HG02885 (cell line): ENCODE results near the gene SMARCA2.
A peak's percentile ranks its signal among the peaks of the same experiment; 100 is the strongest.
"Not testable (repeated sequence)": the region's sequence is repeated elsewhere in the genome, so short reads cannot be mapped to it uniquely, and the experiment has no call there.

ENCODE experiments used
- ATAC-seq: cut with Tn5 transposase; IDR thresholded peaks from one replicate; pipeline ENCODE4 v1.9.1; 2021; ENCODE audit warnings: mild to moderate bottlenecking; ENCODE audit not compliant: unreplicated experiment, poor library complexity

The SMARCA2 gene

DNA sequence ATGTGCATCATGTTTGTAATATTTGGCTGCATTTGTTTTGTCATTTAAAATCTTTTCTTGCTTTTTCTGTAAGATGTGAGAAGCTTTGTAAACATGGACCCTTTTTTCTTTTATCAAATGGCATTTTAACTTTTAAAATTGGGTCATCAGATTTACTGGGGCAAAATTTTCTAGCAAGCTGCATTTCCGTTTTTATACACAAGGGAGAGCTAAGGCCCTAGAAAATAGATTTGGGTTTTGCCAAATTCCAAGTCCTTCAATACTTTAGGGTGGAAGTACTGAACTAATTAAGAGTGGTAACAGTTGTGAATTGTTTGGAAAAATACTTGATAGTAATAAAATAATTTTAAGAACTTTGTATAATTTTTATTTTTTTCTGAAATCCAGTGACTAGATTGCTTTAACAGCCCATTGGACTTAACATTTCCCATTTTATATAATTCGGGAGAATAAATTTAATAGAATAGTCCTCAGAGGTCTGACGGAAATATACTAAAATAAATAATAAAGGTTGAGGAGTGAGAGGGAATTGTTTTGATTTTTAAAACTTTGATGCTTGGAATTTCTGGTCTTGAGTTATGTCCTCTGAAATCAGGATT, 117.4 kb downstream of the SMARCA2 start:
- no peak for ATAC-seq

- ATAC-seq: no peak
These were observed 119.2 kb downstream of the SMARCA2 start for GRCh38 chr9:2134391-2134790.

GRCh38 chr9:2138646-2139045, 123.5 kb downstream of the SMARCA2 start:
- no peak for ATAC-seq

GRCh38 chr9:2140600-2141223, 125.6 kb downstream of the SMARCA2 start:
- no peak for ATAC-seq

- ATAC-seq: no peak
These were observed 127.1 kb downstream of the SMARCA2 start for GRCh38 chr9:2142212-2142611.

DNA sequence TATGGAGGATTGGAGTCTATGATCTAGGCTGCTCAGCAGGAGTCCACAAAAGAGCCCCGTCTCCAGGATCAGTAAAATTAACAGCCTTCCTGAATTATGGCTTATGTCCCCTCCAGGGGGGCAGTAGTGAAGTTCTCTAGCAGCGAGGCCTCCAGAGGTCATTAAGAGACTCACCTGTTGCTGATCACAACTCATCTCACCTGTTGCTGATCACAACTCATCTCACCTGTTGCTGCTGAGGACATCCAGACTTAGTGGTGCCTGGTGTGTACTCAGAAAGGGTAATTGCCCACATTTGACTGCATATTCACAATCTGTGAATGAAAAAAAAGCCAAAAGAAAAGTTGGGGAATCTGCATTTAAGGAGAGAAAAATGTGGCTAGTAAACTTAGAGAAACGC, 129.5 kb downstream of the SMARCA2 start:
- ATAC-seq: no peak

GRCh38 chr9:2145746-2146145, 130.6 kb downstream of the SMARCA2 start:
- no peak for ATAC-seq

DNA sequence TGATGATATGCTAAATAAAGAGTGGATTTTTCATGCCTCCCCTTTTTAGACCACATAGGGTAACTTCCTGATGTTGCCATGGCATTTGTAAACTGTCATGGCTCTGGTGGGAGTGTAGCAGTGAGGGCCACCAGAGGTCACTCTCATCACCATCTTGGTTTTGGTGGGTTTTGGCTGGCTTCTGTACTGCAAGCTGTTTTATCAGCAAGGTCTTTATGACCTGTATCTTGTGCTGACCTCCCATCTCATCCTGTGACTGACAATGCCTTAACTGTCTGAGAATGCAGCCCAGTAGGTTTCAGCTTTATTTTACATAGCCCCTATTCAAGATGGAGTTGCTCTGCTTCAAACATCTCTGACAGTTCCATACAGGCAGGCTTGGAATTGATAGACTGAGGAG, 131.6 kb downstream of the SMARCA2 start:
- not testable (repeated sequence) for ATAC-seq

DNA sequence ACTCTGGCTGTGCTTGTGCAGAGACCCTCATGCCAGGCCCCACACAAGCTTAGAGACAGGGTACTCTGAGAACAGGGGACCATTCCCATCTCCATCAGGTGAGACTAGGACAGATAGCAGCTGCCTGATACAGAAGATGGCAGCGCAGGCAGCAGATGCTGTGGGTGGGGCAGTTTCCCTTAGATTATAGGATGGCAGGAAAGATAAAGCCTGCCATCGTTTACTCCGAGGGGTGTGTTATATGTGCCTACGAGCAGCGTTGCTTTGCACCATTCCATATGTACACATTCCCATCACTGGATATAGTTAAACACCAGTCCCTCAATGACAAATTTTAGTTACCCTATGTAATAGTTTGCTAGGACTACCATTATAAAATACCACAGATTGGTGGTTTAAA, 135.2 kb downstream of the SMARCA2 start:
- no peak for ATAC-seq

DNA sequence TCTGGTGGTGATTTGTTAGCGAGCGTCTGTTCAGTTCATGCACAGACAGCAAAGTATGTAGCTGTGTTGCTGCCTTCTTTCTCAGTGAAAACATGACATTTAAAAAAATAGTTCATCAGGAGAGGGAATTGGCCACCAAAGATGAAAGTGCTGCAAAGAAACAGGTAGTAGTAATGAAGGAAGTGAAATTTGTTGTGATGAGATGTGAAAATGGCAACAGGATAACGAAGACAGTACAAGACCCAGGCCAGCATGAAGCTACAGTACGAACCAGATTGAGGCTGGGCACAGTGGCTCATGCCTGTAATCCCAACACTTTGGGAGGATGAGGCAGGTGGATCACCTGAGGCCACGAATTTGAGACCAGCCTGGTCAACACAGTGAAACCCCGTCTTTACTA, 136.0 kb downstream of the SMARCA2 start:
- ATAC-seq: peak; percentile 52

DNA sequence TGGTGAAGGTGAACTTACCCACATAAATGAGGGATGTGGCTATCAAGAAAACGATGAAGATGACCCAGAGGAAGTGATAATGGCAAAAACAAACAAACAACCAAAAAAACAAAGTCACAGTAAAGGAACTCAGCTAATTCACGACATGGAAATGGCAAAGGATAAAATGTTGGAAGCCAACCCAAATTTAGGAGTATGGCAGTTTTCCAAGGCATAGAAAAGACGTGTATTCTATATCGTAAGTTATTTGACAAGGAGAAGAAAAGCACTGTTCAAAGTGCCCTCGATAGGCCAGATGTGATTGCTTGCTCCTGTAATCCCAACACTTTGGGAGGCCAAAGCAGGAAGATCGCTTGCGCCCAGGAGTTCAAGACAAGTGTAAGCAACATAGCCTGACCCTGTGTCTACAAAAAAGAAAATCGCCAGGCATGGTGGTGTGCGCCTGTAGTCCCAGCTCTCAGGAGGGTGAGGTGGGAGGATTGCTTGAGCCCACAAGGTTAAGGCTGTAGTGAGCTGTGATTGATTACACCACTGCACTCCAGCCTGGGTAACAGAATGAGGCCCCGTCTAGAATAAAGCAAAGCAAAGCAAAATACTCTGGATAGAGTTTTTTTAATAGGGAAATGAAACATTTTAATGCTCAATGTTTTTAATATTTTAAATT, 138.0 kb downstream of the SMARCA2 start:
- no peak for ATAC-seq

GRCh38 chr9:2153630-2154217, 138.6 kb downstream of the SMARCA2 start:
- ATAC-seq: no peak

- no peak for ATAC-seq
These were observed 139.6 kb downstream of the SMARCA2 start for GRCh38 chr9:2154731-2155130.

GRCh38 chr9:2155966-2156365, 140.8 kb downstream of the SMARCA2 start:
- no peak for ATAC-seq

DNA sequence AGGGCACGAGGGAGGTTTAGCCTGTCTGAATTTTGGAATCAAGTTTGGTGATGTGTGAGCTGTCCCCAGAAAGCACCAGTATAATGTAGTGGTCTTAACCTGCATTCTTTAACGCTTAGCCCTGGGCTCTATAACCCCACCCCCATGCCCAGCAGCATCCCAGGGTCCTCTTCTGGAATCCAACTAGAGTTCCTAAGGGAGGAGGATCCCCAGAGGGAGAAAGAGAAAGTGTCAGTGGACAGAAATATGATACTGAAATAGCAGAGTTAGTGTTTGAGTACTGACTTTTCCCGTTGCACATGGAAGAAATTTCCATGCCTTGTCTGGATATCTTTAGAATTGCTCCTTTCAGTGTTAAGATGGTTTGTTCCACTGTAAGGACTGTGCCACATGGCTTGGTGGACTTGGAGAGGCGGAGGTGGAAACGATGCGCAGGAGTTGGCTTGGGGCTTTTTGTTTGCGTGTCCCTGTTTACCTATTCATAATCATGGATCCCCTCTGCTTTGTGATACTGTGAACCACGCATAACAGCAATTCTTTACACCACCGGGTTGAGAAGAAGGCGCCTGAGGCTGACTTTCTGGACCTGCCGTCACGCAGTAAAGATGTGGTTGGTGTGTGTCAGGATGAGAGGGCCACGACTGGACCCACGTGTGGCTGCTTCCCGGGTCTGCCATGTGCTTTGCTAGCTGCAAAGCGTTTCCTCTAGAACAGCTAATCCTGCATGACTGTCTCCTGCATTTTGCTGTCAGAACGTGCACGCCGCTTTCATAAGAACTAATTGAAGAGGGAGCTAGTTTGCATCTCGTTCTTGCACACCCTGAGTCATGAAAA, 142.3 kb downstream of the SMARCA2 start:
- ATAC-seq: peak; percentile 53

DNA sequence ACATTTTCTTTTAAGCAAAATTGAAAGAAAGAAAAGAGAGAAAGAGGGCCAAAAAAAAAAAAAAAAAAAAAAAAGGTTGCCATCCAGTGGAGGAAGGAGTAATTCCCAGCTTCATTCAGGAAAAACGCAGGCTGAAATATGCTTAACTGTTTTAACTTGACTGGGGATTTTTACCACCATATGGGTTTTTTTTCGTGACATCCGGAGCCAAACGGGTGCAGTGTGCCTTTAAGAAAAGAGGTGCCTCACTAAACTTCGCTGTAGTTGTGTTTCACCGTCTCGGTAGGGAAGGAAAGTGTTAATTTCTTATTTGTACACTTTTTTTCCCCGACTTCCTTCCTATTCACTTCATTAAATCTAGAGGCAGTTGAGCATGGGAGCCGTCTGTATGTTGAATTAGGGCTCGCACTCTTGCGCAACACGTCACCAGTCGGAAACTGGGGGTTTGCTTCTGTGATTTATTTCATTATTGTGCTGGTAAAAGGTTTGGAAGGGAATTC, 143.0 kb downstream of the SMARCA2 start:
- peak; percentile 55 for ATAC-seq

DNA sequence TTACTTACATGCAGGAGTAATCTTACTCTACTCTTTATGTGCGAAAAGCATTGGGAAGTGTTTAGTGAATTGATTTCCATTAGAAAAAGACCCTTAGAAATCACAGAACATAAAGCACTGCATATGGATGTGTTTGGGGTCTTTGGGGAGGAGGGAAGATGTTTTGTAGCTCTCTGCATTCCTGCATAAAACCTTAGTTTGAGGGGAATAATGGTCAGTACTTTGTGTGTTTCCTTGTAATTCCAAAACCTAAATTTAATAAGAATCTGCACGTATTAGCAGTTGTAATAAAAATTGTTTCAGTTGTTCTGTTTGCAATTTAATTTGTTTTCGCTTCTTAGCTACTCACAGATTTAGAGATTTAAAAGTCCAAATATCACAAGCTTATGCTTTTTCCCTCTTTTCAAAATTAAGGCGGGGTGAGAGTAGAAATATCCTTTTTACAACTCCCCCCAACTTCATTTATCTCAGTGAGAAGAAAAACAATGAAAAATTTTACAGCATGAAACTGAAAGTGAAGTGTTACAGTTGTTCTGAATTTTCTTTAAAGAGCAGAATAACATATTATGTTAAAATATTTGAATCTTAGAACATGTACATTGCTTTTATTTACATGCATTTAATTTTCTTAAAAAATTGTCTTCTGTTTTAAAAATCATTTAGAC, 143.8 kb downstream of the SMARCA2 start:
- no peak for ATAC-seq

DNA sequence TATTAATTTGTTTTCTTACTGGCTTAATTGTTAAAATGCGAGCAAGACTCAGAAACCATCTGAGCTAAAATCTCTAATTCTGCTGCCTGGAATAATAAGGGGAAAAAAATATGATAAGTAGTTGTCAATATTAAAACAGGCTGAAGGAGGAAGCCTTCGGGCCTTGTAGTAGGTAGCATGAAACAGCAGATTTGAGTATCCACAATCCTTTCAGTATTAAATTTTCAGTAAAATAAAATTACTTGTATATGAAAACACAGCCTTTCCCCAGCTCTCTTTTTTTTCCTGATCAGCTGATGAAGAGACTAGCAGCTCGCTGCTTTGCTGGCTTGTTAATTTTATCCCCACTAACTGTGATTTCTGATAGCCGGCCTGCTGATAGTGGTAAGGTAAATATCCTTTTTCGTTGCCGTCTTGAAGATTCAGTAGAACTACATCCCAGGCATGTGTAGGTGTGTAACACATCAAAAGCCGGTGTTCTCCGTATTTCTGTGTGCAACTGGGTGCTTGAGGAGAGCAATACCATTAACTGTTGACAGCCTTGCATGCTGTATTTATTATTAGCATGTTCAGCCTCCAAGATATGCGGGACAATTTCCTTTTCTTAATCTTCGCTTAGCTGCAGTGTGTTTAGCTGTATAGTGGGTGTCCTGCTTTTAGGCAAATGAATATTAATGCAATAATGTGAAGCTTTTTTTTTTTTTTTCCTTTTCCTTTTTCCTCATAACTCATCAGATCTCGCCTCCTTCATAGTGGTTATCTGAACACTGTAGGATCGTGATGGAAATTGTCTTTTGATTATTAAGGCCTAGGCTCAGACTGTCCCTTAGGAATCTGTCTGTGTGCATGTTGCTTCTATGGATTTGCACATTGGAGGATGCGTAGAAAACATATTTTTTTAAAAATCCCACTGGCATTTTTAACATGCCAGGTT, 144.6 kb downstream of the SMARCA2 start:
- no peak for ATAC-seq

DNA sequence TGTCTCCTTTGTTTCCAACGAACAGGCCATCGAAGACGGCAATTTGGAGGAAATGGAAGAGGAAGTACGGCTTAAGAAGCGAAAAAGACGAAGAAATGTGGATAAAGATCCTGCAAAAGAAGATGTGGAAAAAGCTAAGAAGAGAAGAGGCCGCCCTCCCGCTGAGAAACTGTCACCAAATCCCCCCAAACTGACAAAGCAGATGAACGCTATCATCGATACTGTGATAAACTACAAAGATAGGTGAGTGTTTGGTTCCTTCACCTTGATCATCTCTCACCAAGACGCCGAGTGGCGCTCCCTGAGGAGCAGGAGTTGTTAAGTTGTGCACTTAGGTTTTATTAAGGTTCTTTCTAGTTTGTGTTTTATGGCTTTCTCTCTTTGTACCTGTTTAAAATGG, 146.5 kb downstream of the SMARCA2 start:
- no peak for ATAC-seq
